ENCODE data around the gene VAV1.

GRCh38 chr19:6887316-6887715 is 114.8 kb downstream of the VAV1 start, which contains the start of gene ADGRE1:
- no peak for TF ChIP-seq CTCF (IDR thresholded peaks at IDR 0.05 in 2 of 3, conservative IDR thresholded peaks at IDR 0.05 in 1 of 3; ENCODE audit: insufficient read depth in 2 of 3, low read depth in 1 of 3, low read length in 3 of 3)
- TF ChIP-seq, protein P1, sequence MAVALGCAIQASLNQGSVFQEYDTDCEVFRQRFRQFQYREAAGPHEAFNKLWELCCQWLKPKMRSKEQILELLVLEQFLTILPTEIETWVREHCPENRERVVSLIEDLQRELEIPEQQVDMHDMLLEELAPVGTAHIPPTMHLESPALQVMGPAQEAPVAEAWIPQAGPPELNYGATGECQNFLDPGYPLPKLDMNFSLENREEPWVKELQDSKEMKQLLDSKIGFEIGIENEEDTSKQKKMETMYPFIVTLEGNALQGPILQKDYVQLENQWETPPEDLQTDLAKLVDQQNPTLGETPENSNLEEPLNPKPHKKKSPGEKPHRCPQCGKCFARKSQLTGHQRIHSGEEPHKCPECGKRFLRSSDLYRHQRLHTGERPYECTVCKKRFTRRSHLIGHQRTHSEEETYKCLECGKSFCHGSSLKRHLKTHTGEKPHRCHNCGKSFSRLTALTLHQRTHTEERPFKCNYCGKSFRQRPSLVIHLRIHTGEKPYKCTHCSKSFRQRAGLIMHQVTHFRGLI (CRISPR knock-in tag; IDR thresholded peaks at IDR 0.05) = no peak
- no peak for TF ChIP-seq POLR2AphosphoS5 (IDR thresholded peaks at IDR 0.05; ENCODE audit: control insufficient read depth, insufficient read depth, low read depth, low read length)

Data from K562 (cell line).